K562 (cell line): Measurements from ENCODE around the gene SRM. TPM values are rescaled to one million over a fixed set of nuclear protein-coding genes. Genes with fewer than 3 reads are reported as not detected.

ENCODE experiments used
- COPS2 ChIP-seq: fragments of 450-650 bp; conservative IDR thresholded peaks from 2 replicates; pipeline ENCODE4 v1.6.1; 2016; ENCODE audit warnings: mild to moderate bottlenecking, moderate library complexity
- GABPB2 ChIP-seq: fragments of 250-450 bp; sonication (Bioruptor Pico); conservative IDR thresholded peaks from 2 replicates; pipeline ENCODE4 v1.5.1; 2021; ENCODE audit warnings: mild to moderate bottlenecking
- KDM1A ChIP-seq, 2 experiments: fragments of 450-650 bp; IDR thresholded peaks; 2 replicates each; pipeline ENCODE4 v1.6.1; 2016; ENCODE audit warnings: mild to moderate bottlenecking in 2 of 2
- KLF10 ChIP-seq: fragments of 250-450 bp; sonication (Bioruptor Pico); IDR thresholded peaks from 2 replicates; pipeline ENCODE4 v1.6.1; 2021; ENCODE audit warnings: matching md5 sums
- RBM17 ChIP-seq: fragments of 200-400 bp; formaldehyde crosslinking; IDR thresholded peaks from 2 replicates; pipeline ENCODE4 v1.6.1; 2017; ENCODE audit warnings: low read depth, mild to moderate bottlenecking, low read length, borderline replicate concordance
- SIN3A ChIP-seq, 2 experiments: fragments of 150-350 bp in 1 of 2; IDR thresholded peaks; 2 replicates each; pipeline ENCODE4 v1.6.1; 2011 to 2016; ENCODE audit warnings: borderline replicate concordance in 2 of 2, low read depth in 2 of 2, low read length in 2 of 2, mild to moderate bottlenecking in 2 of 2, moderate library complexity in 2 of 2; ENCODE audit not compliant: control insufficient read depth in 1 of 2
- ZNF253 ChIP-seq: fragments of 250-450 bp; sonication (Bioruptor Pico); conservative IDR thresholded peaks from 2 replicates; pipeline ENCODE4 v1.6.1; 2021; ENCODE audit warnings: mild to moderate bottlenecking
- polyA plus RNA-seq, 8 experiments: library from polyadenylated mRNA; depleted of rRNA in 4 of 8; stranded (reverse) in 5 of 8; unstranded in 3 of 8; fragments of >200 nt; fragmentation: Nextera tagmentation in 2 of 8; fragmentation: Illumina TruSeq in 1 of 8; extraction: Ambion mirVana in 2 of 8; extraction: Trizol in 1 of 8; gene quantifications; 2 replicates each; pipeline versions ENCODE4 v1.2.1 to v1.2.3, GENCODE V29; 2011 to 2014; ENCODE audit warnings: inconsistent platforms in 1 of 8, missing spikeins in 1 of 8
- total RNA-seq, 7 experiments: library from RNA; depleted of rRNA in 6 of 7; stranded (reverse); fragments of >200 nt in 6 of 7; fragmentation: Illumina TruSeq in 2 of 7; extraction: Trizol in 2 of 7; gene quantifications; 2 replicates each; pipeline versions ENCODE4 v1.2.1 to v1.2.3, GENCODE V29; 2011 to 2021; ENCODE audit warnings: low replicate concordance in 1 of 7
- TF ChIP-seq, protein P1 (sequence below): fragments of 450-650 bp; formaldehyde crosslinking; IDR thresholded peaks from 2 replicates; pipeline ENCODE4 v1.4.0; 2020; ENCODE audit warnings: mild to moderate bottlenecking, moderate library complexity
- TF ChIP-seq, protein P2 (sequence below): fragments of 250-450 bp; sonication (Bioruptor Pico); IDR thresholded peaks from 2 replicates; pipeline ENCODE4 v1.4.0; 2020; ENCODE audit warnings: mild to moderate bottlenecking, moderate library complexity
- TF ChIP-seq, protein P3 (sequence below): fragments of 250-450 bp; sonication (Bioruptor Pico); IDR thresholded peaks from 2 replicates; pipeline ENCODE4 v1.8.0; 2021; ENCODE audit warnings: mild to moderate bottlenecking, moderate library complexity
- TF ChIP-seq, protein P4 (sequence below): conservative IDR thresholded peaks from 2 replicates; pipeline ENCODE4 v1.6.1; 2011; ENCODE audit warnings: low read depth, mild to moderate bottlenecking, low read length; ENCODE audit not compliant: control insufficient read depth
- TF ChIP-seq, protein P5 (sequence below): sonication (generic); formaldehyde crosslinking; IDR thresholded peaks from 2 replicates; pipeline ENCODE4 v1.8.0; 2022; ENCODE audit warnings: mild to moderate bottlenecking, missing genetic modification reagents
- TF ChIP-seq, protein P6 (sequence below): sonication (generic); formaldehyde crosslinking; IDR thresholded peaks from 2 replicates; pipeline ENCODE4 v1.8.1; 2023; ENCODE audit warnings: mild to moderate bottlenecking, missing genetic modification reagents
- TF ChIP-seq, protein P7 (sequence below): sonication (generic); formaldehyde crosslinking; IDR thresholded peaks from 2 replicates; pipeline ENCODE4 v1.8.0; 2022; ENCODE audit warnings: mild to moderate bottlenecking, low read depth, missing genetic modification reagents

The SRM gene
- total and polyA plus RNA-seq, 9 of the 15 experiments (the other 6 are each of a cell fraction or from before 2014, with no cell fraction given), result 23.9 to 373 (median 82.5) TPM

DNA sequence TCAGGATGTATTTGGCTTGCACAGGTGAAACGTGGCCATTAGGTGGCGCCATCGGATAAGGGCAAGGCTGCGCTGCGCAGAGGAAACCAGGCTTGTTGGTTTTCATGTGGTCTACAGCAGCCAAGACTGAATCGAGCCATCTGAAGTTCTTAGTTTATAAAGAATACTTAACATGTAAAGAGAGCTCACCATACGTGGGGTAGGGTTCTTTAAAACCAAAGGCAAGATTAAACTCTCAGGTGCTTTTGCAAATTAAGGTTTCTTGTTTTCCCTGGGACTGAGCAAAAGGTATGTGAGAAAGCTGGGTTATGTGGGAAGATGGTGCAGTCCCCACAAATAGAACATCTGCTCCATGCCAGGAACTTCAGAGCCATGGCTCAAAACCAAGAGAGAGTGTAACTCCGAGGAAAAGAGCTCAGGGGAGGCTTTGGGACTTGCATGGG lies 22.1 kb downstream of the SRM start (continued):
- TF ChIP-seq, protein P1, sequence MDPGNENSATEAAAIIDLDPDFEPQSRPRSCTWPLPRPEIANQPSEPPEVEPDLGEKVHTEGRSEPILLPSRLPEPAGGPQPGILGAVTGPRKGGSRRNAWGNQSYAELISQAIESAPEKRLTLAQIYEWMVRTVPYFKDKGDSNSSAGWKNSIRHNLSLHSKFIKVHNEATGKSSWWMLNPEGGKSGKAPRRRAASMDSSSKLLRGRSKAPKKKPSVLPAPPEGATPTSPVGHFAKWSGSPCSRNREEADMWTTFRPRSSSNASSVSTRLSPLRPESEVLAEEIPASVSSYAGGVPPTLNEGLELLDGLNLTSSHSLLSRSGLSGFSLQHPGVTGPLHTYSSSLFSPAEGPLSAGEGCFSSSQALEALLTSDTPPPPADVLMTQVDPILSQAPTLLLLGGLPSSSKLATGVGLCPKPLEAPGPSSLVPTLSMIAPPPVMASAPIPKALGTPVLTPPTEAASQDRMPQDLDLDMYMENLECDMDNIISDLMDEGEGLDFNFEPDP (CRISPR knock-in tag), result no peak
- peak; percentile 61; the same call in 1 of the 2 replicates for TF ChIP-seq ZNF253 (CRISPR knock-in tag)
- 0 out of 4 replicates have a peak, but pooled peaks of 1 of the 2 experiments have one; percentile 10 for TF ChIP-seq KDM1A (IDR thresholded peaks at IDR 0.05)
- TF ChIP-seq, protein P2, sequence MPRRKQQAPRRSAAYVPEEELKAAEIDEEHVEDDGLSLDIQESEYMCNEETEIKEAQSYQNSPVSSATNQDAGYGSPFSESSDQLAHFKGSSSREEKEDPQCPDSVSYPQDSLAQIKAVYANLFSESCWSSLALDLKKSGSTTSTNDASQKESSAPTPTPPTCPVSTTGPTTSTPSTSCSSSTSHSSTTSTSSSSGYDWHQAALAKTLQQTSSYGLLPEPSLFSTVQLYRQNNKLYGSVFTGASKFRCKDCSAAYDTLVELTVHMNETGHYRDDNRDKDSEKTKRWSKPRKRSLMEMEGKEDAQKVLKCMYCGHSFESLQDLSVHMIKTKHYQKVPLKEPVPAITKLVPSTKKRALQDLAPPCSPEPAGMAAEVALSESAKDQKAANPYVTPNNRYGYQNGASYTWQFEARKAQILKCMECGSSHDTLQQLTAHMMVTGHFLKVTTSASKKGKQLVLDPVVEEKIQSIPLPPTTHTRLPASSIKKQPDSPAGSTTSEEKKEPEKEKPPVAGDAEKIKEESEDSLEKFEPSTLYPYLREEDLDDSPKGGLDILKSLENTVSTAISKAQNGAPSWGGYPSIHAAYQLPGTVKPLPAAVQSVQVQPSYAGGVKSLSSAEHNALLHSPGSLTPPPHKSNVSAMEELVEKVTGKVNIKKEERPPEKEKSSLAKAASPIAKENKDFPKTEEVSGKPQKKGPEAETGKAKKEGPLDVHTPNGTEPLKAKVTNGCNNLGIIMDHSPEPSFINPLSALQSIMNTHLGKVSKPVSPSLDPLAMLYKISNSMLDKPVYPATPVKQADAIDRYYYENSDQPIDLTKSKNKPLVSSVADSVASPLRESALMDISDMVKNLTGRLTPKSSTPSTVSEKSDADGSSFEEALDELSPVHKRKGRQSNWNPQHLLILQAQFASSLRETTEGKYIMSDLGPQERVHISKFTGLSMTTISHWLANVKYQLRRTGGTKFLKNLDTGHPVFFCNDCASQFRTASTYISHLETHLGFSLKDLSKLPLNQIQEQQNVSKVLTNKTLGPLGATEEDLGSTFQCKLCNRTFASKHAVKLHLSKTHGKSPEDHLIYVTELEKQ (CRISPR knock-in tag), result no peak
- TF ChIP-seq, protein P3, sequence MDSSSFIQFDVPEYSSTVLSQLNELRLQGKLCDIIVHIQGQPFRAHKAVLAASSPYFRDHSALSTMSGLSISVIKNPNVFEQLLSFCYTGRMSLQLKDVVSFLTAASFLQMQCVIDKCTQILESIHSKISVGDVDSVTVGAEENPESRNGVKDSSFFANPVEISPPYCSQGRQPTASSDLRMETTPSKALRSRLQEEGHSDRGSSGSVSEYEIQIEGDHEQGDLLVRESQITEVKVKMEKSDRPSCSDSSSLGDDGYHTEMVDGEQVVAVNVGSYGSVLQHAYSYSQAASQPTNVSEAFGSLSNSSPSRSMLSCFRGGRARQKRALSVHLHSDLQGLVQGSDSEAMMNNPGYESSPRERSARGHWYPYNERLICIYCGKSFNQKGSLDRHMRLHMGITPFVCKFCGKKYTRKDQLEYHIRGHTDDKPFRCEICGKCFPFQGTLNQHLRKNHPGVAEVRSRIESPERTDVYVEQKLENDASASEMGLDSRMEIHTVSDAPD (CRISPR knock-in tag), result no peak
- TF ChIP-seq COPS2, result no peak
- TF ChIP-seq, protein P4, sequence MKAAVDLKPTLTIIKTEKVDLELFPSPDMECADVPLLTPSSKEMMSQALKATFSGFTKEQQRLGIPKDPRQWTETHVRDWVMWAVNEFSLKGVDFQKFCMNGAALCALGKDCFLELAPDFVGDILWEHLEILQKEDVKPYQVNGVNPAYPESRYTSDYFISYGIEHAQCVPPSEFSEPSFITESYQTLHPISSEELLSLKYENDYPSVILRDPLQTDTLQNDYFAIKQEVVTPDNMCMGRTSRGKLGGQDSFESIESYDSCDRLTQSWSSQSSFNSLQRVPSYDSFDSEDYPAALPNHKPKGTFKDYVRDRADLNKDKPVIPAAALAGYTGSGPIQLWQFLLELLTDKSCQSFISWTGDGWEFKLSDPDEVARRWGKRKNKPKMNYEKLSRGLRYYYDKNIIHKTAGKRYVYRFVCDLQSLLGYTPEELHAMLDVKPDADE, result no peak
- TF ChIP-seq GABPB2 (CRISPR knock-in tag), result no peak
- TF ChIP-seq, protein P5, sequence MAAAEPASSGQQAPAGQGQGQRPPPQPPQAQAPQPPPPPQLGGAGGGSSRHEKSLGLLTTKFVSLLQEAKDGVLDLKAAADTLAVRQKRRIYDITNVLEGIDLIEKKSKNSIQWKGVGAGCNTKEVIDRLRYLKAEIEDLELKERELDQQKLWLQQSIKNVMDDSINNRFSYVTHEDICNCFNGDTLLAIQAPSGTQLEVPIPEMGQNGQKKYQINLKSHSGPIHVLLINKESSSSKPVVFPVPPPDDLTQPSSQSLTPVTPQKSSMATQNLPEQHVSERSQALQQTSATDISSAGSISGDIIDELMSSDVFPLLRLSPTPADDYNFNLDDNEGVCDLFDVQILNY, result no peak
- TF ChIP-seq SIN3A (IDR thresholded peaks at IDR 0.05; ENCODE audit: borderline replicate concordance in 2 of 2, control insufficient read depth in 1 of 2, low read depth in 2 of 2, low read length in 2 of 2), result no peak
- TF ChIP-seq, protein P6, sequence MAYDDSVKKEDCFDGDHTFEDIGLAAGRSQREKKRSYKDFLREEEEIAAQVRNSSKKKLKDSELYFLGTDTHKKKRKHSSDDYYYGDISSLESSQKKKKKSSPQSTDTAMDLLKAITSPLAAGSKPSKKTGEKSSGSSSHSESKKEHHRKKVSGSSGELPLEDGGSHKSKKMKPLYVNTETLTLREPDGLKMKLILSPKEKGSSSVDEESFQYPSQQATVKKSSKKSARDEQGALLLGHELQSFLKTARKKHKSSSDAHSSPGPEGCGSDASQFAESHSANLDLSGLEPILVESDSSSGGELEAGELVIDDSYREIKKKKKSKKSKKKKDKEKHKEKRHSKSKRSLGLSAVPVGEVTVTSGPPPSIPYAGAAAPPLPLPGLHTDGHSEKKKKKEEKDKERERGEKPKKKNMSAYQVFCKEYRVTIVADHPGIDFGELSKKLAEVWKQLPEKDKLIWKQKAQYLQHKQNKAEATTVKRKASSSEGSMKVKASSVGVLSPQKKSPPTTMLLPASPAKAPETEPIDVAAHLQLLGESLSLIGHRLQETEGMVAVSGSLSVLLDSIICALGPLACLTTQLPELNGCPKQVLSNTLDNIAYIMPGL, result no peak
- TF ChIP-seq RBM17, result no peak
- TF ChIP-seq, protein P7, sequence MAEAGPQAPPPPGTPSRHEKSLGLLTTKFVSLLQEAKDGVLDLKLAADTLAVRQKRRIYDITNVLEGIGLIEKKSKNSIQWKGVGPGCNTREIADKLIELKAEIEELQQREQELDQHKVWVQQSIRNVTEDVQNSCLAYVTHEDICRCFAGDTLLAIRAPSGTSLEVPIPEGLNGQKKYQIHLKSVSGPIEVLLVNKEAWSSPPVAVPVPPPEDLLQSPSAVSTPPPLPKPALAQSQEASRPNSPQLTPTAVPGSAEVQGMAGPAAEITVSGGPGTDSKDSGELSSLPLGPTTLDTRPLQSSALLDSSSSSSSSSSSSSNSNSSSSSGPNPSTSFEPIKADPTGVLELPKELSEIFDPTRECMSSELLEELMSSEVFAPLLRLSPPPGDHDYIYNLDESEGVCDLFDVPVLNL (CRISPR knock-in tag), result no peak
- TF ChIP-seq KLF10 (CRISPR knock-in tag), result no peak
